PC-9 (cell line): ENCODE measurements around the gene ZNF441. TPM values are rescaled to one million over a fixed set of nuclear protein-coding genes. Genes with fewer than 3 reads are reported as not detected.
"Not testable (repeated sequence)": the region's sequence is repeated elsewhere in the genome, so short reads cannot be mapped to it uniquely, and the experiment has no call there.

Experiments used
- BruUV-seq: library from RNA; stranded (reverse); fragments of 400-500 nt; replicated peaks from 2 replicates; lab custom pipeline; 2021; lab: Mats Ljungman, UMichigan
- CTCF ChIA-PET: fragments of 300-600 bp; sonication (Branson Sonifier 250); formaldehyde crosslinking; loops from one replicate; lab custom pipeline; 2022; ENCODE audit warnings: antibody characterized with exemption; lab: Charles Lee
- POLR2A ChIA-PET: fragments of 300-600 bp; sonication (Branson Sonifier 250); formaldehyde crosslinking; loops from one replicate; lab custom pipeline; 2022; ENCODE audit warnings: antibody characterized with exemption; ENCODE audit not compliant: unreplicated experiment; lab: Charles Lee
- DNase-seq, 2 experiments: peaks; one replicate each; pipeline versions ENCODE4 v3.0.0 to v3.0.0-alpha.2; 2015 to 2022; ENCODE audit warnings: mixed read lengths in 1 of 2
- H2AFZ ChIP-seq: fragments of 200-600 bp; sonication (generic); 2 replicates; pipeline ENCODE4 v1.8.1; 2017; ENCODE audit warnings: antibody characterized with exemption
- H3F3A ChIP-seq: fragments of 200-600 bp; sonication (generic); 2 replicates; pipeline ENCODE4 v1.8.1; 2017; ENCODE audit warnings: antibody characterized with exemption, mild to moderate bottlenecking, low read depth; ENCODE audit not compliant: insufficient read depth
- H3K27ac ChIP-seq: fragments of 200-600 bp; sonication (generic); 2 replicates; pipeline ENCODE4 v1.6.1; 2016; ENCODE audit warnings: mixed run types
- H3K27me3 ChIP-seq: fragments of 200-600 bp; sonication (generic); 2 replicates; pipeline ENCODE4 v1.6.1; 2016; ENCODE audit warnings: low read depth, mixed run types; ENCODE audit not compliant: insufficient read depth
- H3K36me3 ChIP-seq: fragments of 200-600 bp; sonication (generic); 2 replicates; pipeline ENCODE4 v1.6.1; 2016; ENCODE audit warnings: low read depth, mixed run types
- H3K4me1 ChIP-seq: fragments of 200-600 bp; sonication (generic); replicated peaks from 2 replicates; pipeline ENCODE4 v1.6.1; 2016; ENCODE audit warnings: mixed run types; ENCODE audit not compliant: insufficient read depth
- H3K4me2 ChIP-seq: fragments of 200-600 bp; sonication (generic); 2 replicates; pipeline ENCODE4 v1.6.1; 2017; ENCODE audit warnings: mixed run types
- H3K4me3 ChIP-seq: fragments of 200-600 bp; sonication (generic); 2 replicates; pipeline ENCODE4 v1.6.1; 2016; ENCODE audit warnings: mixed run types
- H3K79me2 ChIP-seq: fragments of 200-600 bp; sonication (generic); 2 replicates; pipeline ENCODE4 v1.6.1; 2017; ENCODE audit warnings: low read depth, mixed run types
- H3K9me2 ChIP-seq: fragments of 200-600 bp; sonication (generic); 2 replicates; pipeline ENCODE4 v1.8.1; 2017; ENCODE audit warnings: mild to moderate bottlenecking; ENCODE audit not compliant: insufficient read depth
- H3K9me3 ChIP-seq: fragments of 200-600 bp; sonication (generic); 2 replicates; pipeline ENCODE4 v1.8.1; 2016; ENCODE audit warnings: low read depth; ENCODE audit not compliant: insufficient read depth
- H4K20me1 ChIP-seq: fragments of 200-600 bp; sonication (generic); 2 replicates; pipeline ENCODE4 v1.8.1; 2017; ENCODE audit not compliant: insufficient read depth
- EZH2 ChIP-seq: fragments of 200-600 bp; sonication (generic); IDR thresholded peaks from 2 replicates; pipeline ENCODE4 v1.8.0; 2017; ENCODE audit warnings: antibody characterized with exemption, low read depth
- intact Hi-C: fragments of 100-400 bp; cut with micrococcal nuclease; formaldehyde crosslinking; loops from one replicate; pipeline ENCODE4 v1.10.0; 2022; ENCODE audit not compliant: unreplicated experiment
- total RNA-seq: library from RNA; stranded (reverse); gene quantifications from 2 replicates; pipeline ENCODE4 v1.2.3, GENCODE V29; 2021
- TF ChIP-seq, protein P1 (sequence below): fragments of 200-600 bp; sonication (generic); conservative IDR thresholded peaks from 2 replicates; pipeline ENCODE4 v1.6.1; 2017; ENCODE audit warnings: mixed run types, antibody characterized with exemption, mild to moderate bottlenecking, moderate library complexity

Gene ZNF441
- total RNA-seq, 1 experiment from 2014 or later: 1.6 TPM

DNA sequence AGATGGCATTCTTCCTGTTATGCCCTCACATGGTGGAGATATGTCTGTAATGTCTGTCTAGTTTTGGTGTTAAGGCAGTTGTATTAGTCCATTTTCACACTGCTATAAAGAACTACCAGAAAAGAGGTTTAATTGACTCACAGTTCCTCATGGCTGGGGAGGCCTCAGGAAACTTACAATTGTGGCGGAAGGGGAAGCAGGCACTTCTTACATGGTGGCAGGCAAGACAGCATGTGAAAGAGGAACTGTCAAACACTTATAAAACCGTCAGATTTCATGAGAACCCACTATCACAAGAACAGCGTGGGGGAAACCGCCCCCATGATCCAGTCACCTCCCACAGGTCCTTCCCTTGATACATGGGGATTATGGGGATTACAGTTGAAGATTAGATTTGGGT, 3.2 kb downstream of the ZNF441 start:
- Histone ChIP-seq H3K27me3 (no peaks in the 10 kb centered on the region), H3F3A (no peaks in the 10 kb centered on the region; the same call in 1 of the 2 replicates), H3K9me3 (no peaks in the 10 kb centered on the region), H3K79me2 (no peaks in the 10 kb centered on the region), H2AFZ (no peak overlapping the region), H3K4me3 (no peak overlapping the region), H3K4me2 (no peak overlapping the region), H3K36me3 (no peaks in the 10 kb centered on the region), H3K9me2 (no peaks in the 10 kb centered on the region), H3K27ac (no peak overlapping the region), H4K20me1 (no peaks in the 10 kb centered on the region), H3K4me1 (peaks cover 9% of the 10 kb centered on the region; the same call in 1 of the 2 replicates)
- DNase-seq: no peak
- intact Hi-C loops: loop anchor here (5.0 kb wide), 1 partner anchor 73 kb away; no protein-coding TSS in a partner anchor
- ChIA-PET CTCF (no interaction called here), POLR2A (no interaction called here)
- TF ChIP-seq, protein P1, sequence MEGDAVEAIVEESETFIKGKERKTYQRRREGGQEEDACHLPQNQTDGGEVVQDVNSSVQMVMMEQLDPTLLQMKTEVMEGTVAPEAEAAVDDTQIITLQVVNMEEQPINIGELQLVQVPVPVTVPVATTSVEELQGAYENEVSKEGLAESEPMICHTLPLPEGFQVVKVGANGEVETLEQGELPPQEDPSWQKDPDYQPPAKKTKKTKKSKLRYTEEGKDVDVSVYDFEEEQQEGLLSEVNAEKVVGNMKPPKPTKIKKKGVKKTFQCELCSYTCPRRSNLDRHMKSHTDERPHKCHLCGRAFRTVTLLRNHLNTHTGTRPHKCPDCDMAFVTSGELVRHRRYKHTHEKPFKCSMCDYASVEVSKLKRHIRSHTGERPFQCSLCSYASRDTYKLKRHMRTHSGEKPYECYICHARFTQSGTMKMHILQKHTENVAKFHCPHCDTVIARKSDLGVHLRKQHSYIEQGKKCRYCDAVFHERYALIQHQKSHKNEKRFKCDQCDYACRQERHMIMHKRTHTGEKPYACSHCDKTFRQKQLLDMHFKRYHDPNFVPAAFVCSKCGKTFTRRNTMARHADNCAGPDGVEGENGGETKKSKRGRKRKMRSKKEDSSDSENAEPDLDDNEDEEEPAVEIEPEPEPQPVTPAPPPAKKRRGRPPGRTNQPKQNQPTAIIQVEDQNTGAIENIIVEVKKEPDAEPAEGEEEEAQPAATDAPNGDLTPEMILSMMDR: no peak
- TF ChIP-seq EZH2: no peak
- BruUV-seq: no TSS peak

DNA sequence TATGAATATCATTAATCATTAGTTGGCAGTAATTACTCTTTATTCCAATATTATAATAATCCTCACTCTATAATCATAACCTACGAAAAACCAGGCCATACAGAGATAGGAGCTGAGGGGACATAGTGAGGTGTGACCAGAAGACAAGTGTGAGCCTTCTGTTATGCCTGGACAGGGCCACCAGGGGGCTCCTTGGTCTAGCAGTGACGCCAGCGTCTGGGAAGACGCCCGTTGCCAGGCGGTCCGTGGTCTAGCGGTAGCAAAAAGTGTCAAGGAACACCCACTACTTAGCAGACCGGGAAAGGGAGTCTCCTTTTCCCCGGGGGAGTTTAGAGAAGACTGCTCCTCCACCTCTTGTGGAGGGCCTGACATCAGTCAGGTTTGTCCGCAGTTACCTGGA, 4.7 kb downstream of the ZNF441 start:
- intact Hi-C loops, H3K4me1 ChIP-seq, H3K27ac ChIP-seq, H3K27me3 ChIP-seq, H4K20me1 ChIP-seq, POLR2A ChIA-PET, BruUV-seq, CTCF ChIA-PET, H3K9me2 ChIP-seq, H3K36me3 ChIP-seq, DNase-seq, H2AFZ ChIP-seq, H3F3A ChIP-seq, H3K79me2 ChIP-seq, H3K4me2 ChIP-seq, H3K9me3 ChIP-seq, H3K4me3 ChIP-seq: not testable (repeated sequence)
- TF ChIP-seq, protein P1: peak; percentile 59

DNA sequence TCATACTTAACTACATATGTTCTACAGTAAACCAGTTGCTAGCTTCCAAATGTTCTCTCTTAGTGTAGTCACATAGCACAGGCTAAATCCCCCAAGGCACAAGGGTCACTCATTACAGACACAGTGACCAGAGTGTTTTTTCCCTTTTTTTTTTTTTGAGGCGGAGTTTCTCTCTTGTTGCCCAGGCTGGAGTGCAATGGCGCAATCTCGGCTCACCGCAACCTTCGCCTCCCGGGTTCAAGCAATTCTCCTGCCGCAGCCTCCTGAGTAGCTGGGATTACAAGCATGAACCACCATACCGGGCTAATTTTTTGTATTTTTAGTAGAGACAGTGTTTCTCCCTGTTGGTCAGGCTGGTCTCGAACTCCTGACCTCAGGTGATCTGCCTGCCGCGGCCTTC, 9.9 kb downstream of the ZNF441 start:
- H3K27ac ChIP-seq, H2AFZ ChIP-seq, intact Hi-C loops, H3K79me2 ChIP-seq, H3K4me3 ChIP-seq, H3K27me3 ChIP-seq, H3K4me2 ChIP-seq, BruUV-seq, H3K4me1 ChIP-seq, H4K20me1 ChIP-seq, POLR2A ChIA-PET, H3F3A ChIP-seq, DNase-seq, CTCF ChIA-PET, H3K9me2 ChIP-seq: not testable (repeated sequence)
- H3K9me3 ChIP-seq: peaks cover 41% of the 10 kb centered on the region
- peaks cover 18% of the 10 kb centered on the region for H3K36me3 ChIP-seq

- peaks cover 18% of the 10 kb centered on the region for H3K36me3 ChIP-seq
- H3K9me2 ChIP-seq: no peaks in the 10 kb centered on the region; the same call in 1 of the 2 replicates
- TF ChIP-seq, protein P1: no peak
- no peak for TF ChIP-seq EZH2
- H3K4me2 ChIP-seq: no peak overlapping the region
- H3K9me3 ChIP-seq: peaks cover 61% of the 10 kb centered on the region
- no peaks in the 10 kb centered on the region for H3K79me2 ChIP-seq
- H3K27me3 ChIP-seq: no peaks in the 10 kb centered on the region
- DNase-seq: no peak
- ChIA-PET CTCF (no interaction called here), POLR2A (no interaction called here)
- H3K4me3 ChIP-seq: no peak overlapping the region
- H3K4me1 ChIP-seq: 0 out of 2 replicates have a peak, but pooled peaks cover 3% of the 10 kb centered on the region
- no peaks in the 10 kb centered on the region for H4K20me1 ChIP-seq
- no peak overlapping the region for H3K27ac ChIP-seq
- BruUV-seq: no TSS peak
- intact Hi-C loops: no loop called here
- H2AFZ ChIP-seq: no peak overlapping the region
- H3F3A ChIP-seq: no peaks in the 10 kb centered on the region
These were observed 13.7 kb downstream of the ZNF441 start for GRCh38 chr19:11780431-11781020.
